Loucy (cell line): ENCODE data around the gene TEAD1.

ENCODE experiments used
- H2AFZ ChIP-seq: fragments of 200-600 bp; sonication (generic); 2 replicates; pipeline ENCODE4 v1.6.0; 2016; ENCODE audit warnings: antibody characterized with exemption, mild to moderate bottlenecking, low read length, moderate library complexity
- H3F3A ChIP-seq: fragments of 200-600 bp; 2 replicates; pipeline ENCODE4 v1.6.0; 2016; ENCODE audit warnings: antibody characterized with exemption, low read depth, mild to moderate bottlenecking
- H3K27me3 ChIP-seq: fragments of 200-600 bp; sonication (generic); 2 replicates; pipeline ENCODE4 v1.6.1; 2014; ENCODE audit warnings: low read length, mild to moderate bottlenecking; ENCODE audit not compliant: insufficient read depth, poor library complexity, severe bottlenecking
- H3K36me3 ChIP-seq: fragments of 200-600 bp; sonication (generic); 2 replicates; pipeline ENCODE4 v1.6.1; 2016; ENCODE audit warnings: low read length; ENCODE audit not compliant: insufficient read depth
- H3K4me1 ChIP-seq: fragments of 200-600 bp; sonication (generic); 2 replicates; pipeline ENCODE4 v1.5.1; 2014; ENCODE audit warnings: low read length, mild to moderate bottlenecking; ENCODE audit not compliant: insufficient read depth, poor library complexity, severe bottlenecking
- H3K4me2 ChIP-seq: fragments of 200-600 bp; sonication (generic); 2 replicates; pipeline ENCODE4 v1.6.0; 2014; ENCODE audit warnings: antibody characterized with exemption, low read length, low read depth, mild to moderate bottlenecking; ENCODE audit not compliant: poor library complexity, severe bottlenecking
- H3K4me3 ChIP-seq: fragments of 200-600 bp; sonication (generic); 2 replicates; pipeline ENCODE4 v1.5.1; 2014; ENCODE audit warnings: low read length, mild to moderate bottlenecking, mixed read lengths; ENCODE audit not compliant: poor library complexity, severe bottlenecking
- H3K79me2 ChIP-seq: fragments of 200-600 bp; sonication (generic); 2 replicates; pipeline ENCODE4 v1.6.1; 2014; ENCODE audit warnings: low read length; ENCODE audit not compliant: insufficient read depth
- H3K9ac ChIP-seq: fragments of 200-600 bp; sonication (generic); 2 replicates; pipeline ENCODE4 v1.6.0; 2014; ENCODE audit warnings: mild to moderate bottlenecking, low read depth, low read length, moderate library complexity; ENCODE audit not compliant: poor library complexity, severe bottlenecking
- H3K9me2 ChIP-seq: fragments of 200-600 bp; sonication (generic); replicated peaks from 2 replicates; pipeline ENCODE4 v1.6.1; 2016; ENCODE audit warnings: low read depth, low read length, mixed read lengths
- H3K9me3 ChIP-seq: fragments of 200-600 bp; sonication (generic); 2 replicates; pipeline ENCODE4 v1.6.1; 2014; ENCODE audit warnings: mild to moderate bottlenecking, antibody characterized with exemption, low read length, low read depth; ENCODE audit not compliant: insufficient read depth
- H4K20me1 ChIP-seq: fragments of 200-600 bp; sonication (generic); 2 replicates; pipeline ENCODE4 v1.6.0; 2014; ENCODE audit warnings: antibody characterized with exemption, low read length, mild to moderate bottlenecking; ENCODE audit not compliant: insufficient read depth, poor library complexity, severe bottlenecking
- EZH2phosphoT487 ChIP-seq: fragments of 200-600 bp; IDR thresholded peaks from 2 replicates; pipeline ENCODE4 v1.6.1; 2018; ENCODE audit warnings: antibody characterized with exemption, mild to moderate bottlenecking, moderate library complexity, borderline replicate concordance
- TF ChIP-seq, protein P1 (sequence below): fragments of 200-600 bp; sonication (generic); conservative IDR thresholded peaks from 2 replicates; pipeline ENCODE4 v1.5.1; 2014; ENCODE audit warnings: mild to moderate bottlenecking, antibody characterized with exemption, low read length

The TEAD1 gene

DNA sequence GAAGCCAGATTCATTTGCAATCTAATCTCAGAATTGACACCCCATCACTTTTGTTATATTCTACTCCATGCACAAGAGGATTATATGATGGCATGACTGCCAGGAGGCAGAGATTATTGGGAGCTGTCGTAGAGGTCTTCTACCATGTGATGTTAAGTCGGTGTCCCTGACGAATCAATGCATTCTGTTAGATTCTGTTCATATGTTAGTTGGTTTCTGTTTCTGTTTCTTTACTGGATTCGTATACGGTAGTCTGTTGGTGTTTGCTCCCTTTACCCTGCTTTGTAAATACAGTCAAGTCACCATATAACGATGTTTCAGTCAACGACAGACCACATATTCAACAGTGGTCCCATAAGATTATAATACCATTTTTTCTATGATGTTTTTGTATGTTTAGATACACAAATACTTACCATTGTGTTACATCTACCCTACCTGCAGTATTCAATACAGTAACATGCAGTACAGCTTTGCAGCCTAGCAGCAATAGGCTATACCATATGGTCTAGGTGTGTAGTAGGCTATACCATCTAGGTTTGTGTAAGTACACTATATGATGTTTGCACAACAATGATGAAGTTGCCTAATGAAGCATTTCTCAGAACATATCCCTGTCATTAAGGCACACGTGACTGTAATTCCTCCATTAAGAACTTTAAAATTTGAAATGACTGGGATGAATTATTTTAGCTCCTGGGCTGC, 312.1 kb downstream of the TEAD1 start:
- TF ChIP-seq, protein P1, sequence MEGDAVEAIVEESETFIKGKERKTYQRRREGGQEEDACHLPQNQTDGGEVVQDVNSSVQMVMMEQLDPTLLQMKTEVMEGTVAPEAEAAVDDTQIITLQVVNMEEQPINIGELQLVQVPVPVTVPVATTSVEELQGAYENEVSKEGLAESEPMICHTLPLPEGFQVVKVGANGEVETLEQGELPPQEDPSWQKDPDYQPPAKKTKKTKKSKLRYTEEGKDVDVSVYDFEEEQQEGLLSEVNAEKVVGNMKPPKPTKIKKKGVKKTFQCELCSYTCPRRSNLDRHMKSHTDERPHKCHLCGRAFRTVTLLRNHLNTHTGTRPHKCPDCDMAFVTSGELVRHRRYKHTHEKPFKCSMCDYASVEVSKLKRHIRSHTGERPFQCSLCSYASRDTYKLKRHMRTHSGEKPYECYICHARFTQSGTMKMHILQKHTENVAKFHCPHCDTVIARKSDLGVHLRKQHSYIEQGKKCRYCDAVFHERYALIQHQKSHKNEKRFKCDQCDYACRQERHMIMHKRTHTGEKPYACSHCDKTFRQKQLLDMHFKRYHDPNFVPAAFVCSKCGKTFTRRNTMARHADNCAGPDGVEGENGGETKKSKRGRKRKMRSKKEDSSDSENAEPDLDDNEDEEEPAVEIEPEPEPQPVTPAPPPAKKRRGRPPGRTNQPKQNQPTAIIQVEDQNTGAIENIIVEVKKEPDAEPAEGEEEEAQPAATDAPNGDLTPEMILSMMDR: no peak
- no peak for TF ChIP-seq EZH2phosphoT487
- H3K9me3 ChIP-seq: no peaks in the 10 kb centered on the region
- no peaks in the 10 kb centered on the region for H3K36me3 ChIP-seq
- no peaks in the 10 kb centered on the region for H4K20me1 ChIP-seq
- H3K4me3 ChIP-seq: no peak overlapping the region
- H3K4me1 ChIP-seq: no peaks in the 10 kb centered on the region
- H3F3A ChIP-seq: no peaks in the 10 kb centered on the region
- H3K9ac ChIP-seq: no peak overlapping the region
- no peak overlapping the region for H3K4me2 ChIP-seq
- H2AFZ ChIP-seq: no peak overlapping the region
- H3K9me2 ChIP-seq: no peaks in the 10 kb centered on the region
- H3K27me3 ChIP-seq: no peaks in the 10 kb centered on the region
- no peaks in the 10 kb centered on the region for H3K79me2 ChIP-seq

DNA sequence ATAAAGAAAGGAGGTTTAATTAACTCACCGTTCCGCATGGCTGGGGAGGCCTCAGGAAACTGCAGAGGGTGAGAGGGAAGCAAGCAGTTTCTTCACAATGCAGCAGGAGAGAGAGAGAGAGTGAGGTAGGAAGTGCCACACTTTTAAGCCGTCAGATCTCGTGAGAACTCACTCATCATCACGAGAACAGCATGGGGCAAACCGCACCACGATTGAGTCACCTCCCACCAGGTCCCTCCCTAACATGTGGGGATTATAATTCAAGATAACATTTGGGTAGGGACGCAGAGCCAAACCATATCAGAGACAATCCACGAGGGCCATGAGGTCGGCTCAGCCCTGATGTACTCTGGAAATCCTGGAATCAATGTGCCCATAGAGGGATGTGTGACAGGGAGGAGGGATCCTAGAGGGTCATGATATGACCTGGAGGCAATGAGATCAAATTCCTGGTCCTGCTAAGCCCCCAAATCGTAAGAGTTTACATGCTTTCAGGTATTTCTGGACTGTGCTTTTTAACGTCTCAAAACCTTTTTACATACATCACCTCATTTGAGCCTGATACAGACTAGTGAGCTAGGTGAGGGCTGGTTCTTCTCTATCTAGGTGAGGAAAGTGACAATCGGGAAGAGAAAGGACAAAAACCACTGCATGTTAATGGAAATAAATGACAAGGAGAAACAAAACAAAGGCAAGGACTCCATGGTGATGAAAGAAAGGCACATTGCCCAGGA, 315.4 kb downstream of the TEAD1 start:
- H3K4me3 ChIP-seq: no peak overlapping the region
- H3K4me2 ChIP-seq: no peak overlapping the region
- H3K9ac ChIP-seq: no peak overlapping the region
- no peaks in the 10 kb centered on the region for H3K36me3 ChIP-seq
- no peaks in the 10 kb centered on the region for H3K79me2 ChIP-seq
- H3K9me2 ChIP-seq: no peaks in the 10 kb centered on the region
- no peaks in the 10 kb centered on the region for H3K27me3 ChIP-seq
- no peaks in the 10 kb centered on the region for H3K9me3 ChIP-seq
- TF ChIP-seq, protein P1: no peak
- TF ChIP-seq EZH2phosphoT487: no peak
- no peak overlapping the region for H2AFZ ChIP-seq
- H3K4me1 ChIP-seq: no peaks in the 10 kb centered on the region
- no peaks in the 10 kb centered on the region for H4K20me1 ChIP-seq
- no peaks in the 10 kb centered on the region for H3F3A ChIP-seq

DNA sequence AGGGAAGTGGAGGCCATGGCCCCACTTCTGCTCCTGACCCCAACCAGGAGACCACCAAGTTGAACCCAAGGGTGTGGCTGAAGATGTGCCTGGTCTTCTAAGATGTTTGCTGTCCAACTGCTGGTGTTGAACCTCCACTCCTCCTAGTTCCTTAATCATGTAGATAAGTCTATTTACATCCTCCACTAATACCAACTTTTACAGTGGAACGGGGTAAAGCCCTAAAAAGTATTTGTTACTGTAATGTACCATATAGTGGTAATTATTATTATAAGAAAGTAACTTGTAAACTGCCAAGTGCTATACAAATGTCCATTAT, 315.9 kb downstream of the TEAD1 start:
- Histone ChIP-seq H3K9me3 (no peaks in the 10 kb centered on the region), H3K9ac (no peak overlapping the region), H3K4me2 (no peak overlapping the region), H3K9me2 (no peaks in the 10 kb centered on the region), H3K79me2 (no peaks in the 10 kb centered on the region), H3K4me3 (no peak overlapping the region), H3K36me3 (no peaks in the 10 kb centered on the region), H3K4me1 (no peaks in the 10 kb centered on the region), H4K20me1 (no peaks in the 10 kb centered on the region), H3F3A (no peaks in the 10 kb centered on the region), H2AFZ (no peak overlapping the region), H3K27me3 (no peaks in the 10 kb centered on the region)
- TF ChIP-seq, protein P1: no peak
- TF ChIP-seq EZH2phosphoT487: no peak
